ENCODE results near the gene TRABD.

The TRABD gene

DNA sequence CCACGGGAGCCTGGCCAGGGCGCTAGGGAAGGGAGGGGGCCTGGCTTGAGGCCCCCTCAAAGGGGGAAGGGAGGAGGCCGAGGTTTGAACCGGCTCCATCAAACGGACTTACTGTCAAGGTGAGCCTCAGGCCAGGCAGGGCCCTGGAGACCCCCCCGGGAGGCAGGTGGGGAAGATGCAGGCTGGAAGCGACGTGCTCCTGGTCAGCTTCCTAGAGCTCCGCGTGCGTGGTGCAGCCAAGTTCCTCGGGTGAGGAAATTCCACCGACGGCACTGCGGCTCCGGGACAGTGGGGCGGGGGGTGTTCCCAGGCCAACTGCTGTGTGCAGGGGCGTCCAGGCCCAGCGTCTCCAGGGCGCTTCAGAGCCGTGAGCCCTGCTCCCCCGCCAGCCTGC lies 7.2 kb upstream of the TRABD start:
- H3K4me3 ChIP-seq (replicated peaks in 1 of 2; ENCODE audit: low read depth in 2 of 2, low read length in 2 of 2), result no peak overlapping the region
- TF ChIP-seq CTCF (IDR thresholded peaks at IDR 0.05; ENCODE audit: low read depth, low read length), result no peak
- no peak for DNase-seq (ENCODE audit: low read depth in 2 of 2)

DNA sequence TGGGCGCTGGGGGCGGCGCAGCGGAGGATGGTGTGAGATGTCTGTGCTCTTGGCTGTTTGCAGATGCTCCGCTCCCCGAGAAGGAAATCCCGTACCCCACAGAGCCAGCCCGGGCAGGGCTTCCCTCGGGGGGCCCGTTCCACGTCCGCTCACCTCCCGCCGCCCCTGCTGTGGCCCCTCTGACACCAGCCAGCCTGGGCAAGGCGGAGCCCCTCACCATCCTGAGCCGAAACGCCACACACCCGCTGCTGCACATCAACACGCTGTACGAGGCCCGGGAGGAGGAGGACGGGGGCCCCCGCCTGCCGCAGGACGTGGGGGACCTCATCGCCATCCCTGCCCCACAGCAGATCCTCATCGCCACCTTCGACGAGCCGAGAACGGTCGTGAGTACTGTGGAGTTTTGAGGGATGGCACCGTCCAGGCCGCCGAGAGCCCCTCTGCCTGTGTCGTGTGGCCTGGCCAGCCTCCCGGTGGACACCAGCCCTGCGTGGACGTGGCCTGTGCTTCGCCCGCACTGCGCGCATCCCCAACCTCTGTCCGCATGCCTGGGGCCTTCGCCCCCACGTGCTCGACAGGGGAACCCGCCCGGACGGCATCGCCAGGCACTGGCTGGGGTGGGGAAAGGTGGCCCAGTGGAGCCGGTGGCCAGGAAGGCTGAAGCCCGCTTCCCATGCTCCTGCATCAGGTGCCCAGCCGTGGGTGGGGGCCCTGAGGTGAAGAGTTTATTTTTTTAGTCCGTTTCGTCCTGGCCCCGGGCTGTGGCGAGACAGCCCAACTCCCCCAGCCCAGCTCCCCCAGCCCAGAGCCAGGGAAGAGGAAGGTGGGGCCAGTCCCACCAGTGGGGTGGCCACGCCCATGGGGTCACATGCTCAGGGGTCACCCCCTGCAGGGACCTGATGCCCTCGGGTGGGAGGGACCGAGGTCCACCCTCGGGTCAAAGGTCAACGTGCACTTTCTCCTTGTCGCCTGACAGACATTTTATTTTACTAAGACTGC lies 6.5 kb upstream of the TRABD start:
- no peak for TF ChIP-seq CTCF (IDR thresholded peaks at IDR 0.05; ENCODE audit: low read depth, low read length)
- DNase-seq (ENCODE audit: low read depth in 2 of 2), result no peak
- H3K4me3 ChIP-seq (replicated peaks in 1 of 2; ENCODE audit: low read depth in 2 of 2, low read length in 2 of 2), result no peak overlapping the region

- no peak for DNase-seq (ENCODE audit: low read depth in 2 of 2)
- no peak overlapping the region for H3K4me3 ChIP-seq (replicated peaks in 1 of 2; ENCODE audit: low read depth in 2 of 2, low read length in 2 of 2)
- no peak for TF ChIP-seq CTCF (IDR thresholded peaks at IDR 0.05; ENCODE audit: low read depth, low read length)
Observed at GRCh38 chr22:50179937-50180726, 5.6 kb upstream of the TRABD start.

DNA sequence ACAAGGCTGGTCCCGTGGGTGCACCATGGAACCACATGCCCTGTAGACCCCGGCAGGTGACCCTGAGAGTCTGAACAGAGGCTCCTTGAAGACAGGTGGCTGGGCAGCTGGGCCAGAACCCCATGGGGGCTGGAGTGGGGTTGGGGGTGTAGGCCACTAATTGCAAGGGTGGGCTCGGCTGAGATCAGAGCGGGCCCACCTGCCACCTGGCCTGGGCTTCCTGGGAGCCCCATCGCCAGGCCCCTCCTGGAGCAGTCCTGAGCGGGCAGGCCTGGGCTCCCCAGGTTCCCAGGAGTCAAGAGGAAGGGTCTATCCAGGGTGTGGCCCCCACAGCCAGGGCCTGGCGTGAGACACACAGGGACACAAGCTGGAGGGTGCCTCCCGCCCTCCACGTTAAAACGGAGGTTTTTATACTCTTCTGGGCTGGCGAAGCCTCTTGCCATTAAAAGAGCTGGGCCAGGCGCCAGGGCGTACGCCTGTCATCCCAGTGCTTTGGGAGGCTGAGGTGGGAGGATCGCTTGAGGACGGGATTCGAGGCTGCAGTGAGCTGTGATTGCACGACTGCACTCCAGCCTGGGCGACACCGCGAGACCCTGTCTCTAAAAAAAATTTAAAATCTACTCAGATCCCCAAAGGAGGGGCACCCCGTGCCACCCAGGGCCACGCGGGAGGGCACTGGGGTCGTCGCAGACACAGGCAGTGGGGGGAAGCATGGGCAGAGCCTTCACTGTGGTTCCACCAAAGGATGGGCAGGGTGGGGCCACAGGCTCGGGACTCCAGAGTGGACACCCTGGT lies 4.8 kb upstream of the TRABD start:
- H3K4me3 ChIP-seq (replicated peaks in 1 of 2; ENCODE audit: low read depth in 2 of 2, low read length in 2 of 2), result no peak overlapping the region
- no peak for TF ChIP-seq CTCF (IDR thresholded peaks at IDR 0.05; ENCODE audit: low read depth, low read length)
- no peak for DNase-seq (ENCODE audit: low read depth in 2 of 2)

DNA sequence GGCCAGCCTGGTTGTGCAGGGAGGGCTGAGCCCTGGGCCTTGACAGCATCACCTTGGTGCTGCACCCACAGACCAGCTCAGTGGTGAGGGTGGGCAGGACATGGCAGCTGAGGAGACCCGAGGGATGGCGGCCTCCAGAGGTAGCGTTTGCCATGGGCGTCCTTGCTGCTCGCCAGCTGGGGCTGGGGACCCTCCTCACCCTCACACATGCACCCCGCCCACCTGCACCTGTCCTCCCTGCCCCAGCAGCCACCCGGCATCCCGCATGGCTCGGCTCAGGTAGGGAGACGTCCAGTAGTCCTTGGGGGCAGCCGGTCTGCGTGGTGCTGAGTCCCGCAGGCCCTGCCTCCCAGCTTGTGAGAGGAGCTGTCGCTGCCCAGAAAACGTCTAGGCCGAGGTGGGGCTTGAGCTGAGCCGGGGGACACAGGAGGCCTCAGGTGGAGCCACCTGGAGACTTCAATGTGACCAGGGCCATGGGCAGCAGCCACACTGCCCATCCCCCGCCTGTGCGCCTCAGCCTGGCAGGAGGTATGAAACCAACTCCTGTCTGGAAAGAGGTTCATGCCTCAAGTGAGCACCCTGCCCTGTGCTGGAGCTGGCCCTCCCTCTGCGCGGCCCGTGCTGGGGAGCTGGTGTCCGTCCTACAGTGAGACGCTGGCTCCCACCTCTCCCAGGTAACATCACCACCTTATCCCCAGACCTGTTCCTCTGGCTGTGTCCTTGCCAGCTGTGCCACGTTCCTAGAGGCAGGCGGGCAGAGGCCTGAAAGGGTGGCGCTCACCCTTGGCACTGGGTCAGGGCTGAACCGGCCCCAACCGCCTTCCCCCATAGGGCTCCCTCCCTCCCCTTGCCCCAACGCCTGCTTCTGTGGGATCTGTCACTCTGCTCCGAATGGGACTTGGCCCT lies 3.3 kb upstream of the TRABD start:
- H3K4me3 ChIP-seq (replicated peaks in 1 of 2; ENCODE audit: low read depth in 2 of 2, low read length in 2 of 2), result no peak overlapping the region
- TF ChIP-seq CTCF (IDR thresholded peaks at IDR 0.05; ENCODE audit: low read depth, low read length), result no peak
- no peak for DNase-seq (ENCODE audit: low read depth in 2 of 2)

All from cardiac fibroblast (primary cell).